Mucosa of descending colon (tissue), 3 donors: Measurements from ENCODE around the gene WDTC1. TPM values are rescaled to one million over a fixed set of nuclear protein-coding genes. Genes with fewer than 3 reads are reported as not detected.

Experiments
- ATAC-seq: fragments of 200-7000 bp; cut with Tn5 transposase; one replicate; pipeline ENCODE4 v1.9.1; 2020; ENCODE audit warnings: mild to moderate bottlenecking, moderate library complexity
- DNase-seq, 3 donors: peaks; one replicate each; pipeline ENCODE4 v3.0.0-alpha.2; 2020
- H3K36me3 ChIP-seq: fragments of 200-600 bp; one replicate; pipeline ENCODE4 v1.8.0; 2021; ENCODE audit warnings: low read depth, mild to moderate bottlenecking
- H3K4me1 ChIP-seq: fragments of 200-600 bp; one replicate; pipeline ENCODE4 v1.8.0; 2021; ENCODE audit warnings: low read depth, mild to moderate bottlenecking
- H3K4me3 ChIP-seq: fragments of 200-600 bp; one replicate; pipeline ENCODE4 v1.8.0; 2021; ENCODE audit warnings: mild to moderate bottlenecking
- H3K9me3 ChIP-seq: fragments of 200-600 bp; one replicate; pipeline ENCODE4 v1.8.0; 2021; ENCODE audit warnings: mild to moderate bottlenecking
- CTCF ChIP-seq: fragments of 200-600 bp; IDR thresholded peaks from one replicate; pipeline ENCODE4 v1.8.0; 2022; ENCODE audit warnings: antibody characterized with exemption, mild to moderate bottlenecking
- intact Hi-C, 2 donors: fragments of 100-400 bp; cut with DNase I in 1 of 2; cut with micrococcal nuclease in 1 of 2; formaldehyde crosslinking; loops; one replicate each; pipeline versions ENCODE4 v1.11.0 to v1.11.1; 2022; cut with DNase I, micrococcal nuclease
- total RNA-seq, 3 donors: library from RNA; stranded (reverse); fragmentation: NEBNext Ultra II Directional in 2 of 3; extraction: Animal tissue kit (Norgen Biotek cat#: 25700) in 2 of 3; gene quantifications; one replicate each; pipeline versions ENCODE4 v1.2.1 to v1.2.4, GENCODE V29; 2021 to 2023
- donor health status: DM: no; HTN: no; CAD: no; lungs with moderate emphysema.
- donor health status: DM: no; HTN: no; CAD: no.
- donor health status: DM: no; HTN: yes; CAD: no.

The WDTC1 gene
- total RNA-seq, 3 donors from 2014 or later, result 35.2 to 56.4 (median 45.5) TPM

DNA sequence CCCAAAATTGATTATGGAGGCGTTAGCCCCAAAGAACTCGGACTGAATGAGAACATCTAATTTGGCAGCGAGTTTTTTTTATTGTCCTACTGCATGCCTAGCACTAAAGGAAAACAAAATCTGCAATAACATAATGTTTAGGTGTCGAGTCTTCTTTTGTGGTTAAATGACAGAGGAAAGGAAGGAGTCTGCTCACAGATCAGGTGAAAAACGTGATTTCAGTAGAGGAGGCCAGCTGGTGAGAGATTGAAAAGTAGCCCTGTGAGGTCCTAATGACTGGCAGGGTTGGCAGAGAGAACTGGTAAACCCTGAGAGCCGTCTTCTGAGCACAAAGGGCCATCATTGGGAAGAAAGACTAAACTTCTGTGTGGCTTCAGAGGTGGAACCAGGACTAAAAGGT lies 24.2 kb downstream of the WDTC1 start:
- DNase-seq, result no peak
- H3K9me3 ChIP-seq, result no peaks in the 10 kb centered on the region
- H3K4me3 ChIP-seq, result no peak overlapping the region
- peaks cover 6% of the 10 kb centered on the region for H3K36me3 ChIP-seq
- TF ChIP-seq CTCF, result no peak
- intact Hi-C loops, result no loop called here
- ATAC-seq, result no peak
- H3K4me1 ChIP-seq, result no peaks in the 10 kb centered on the region

- Histone ChIP-seq H3K36me3 (peaks cover 6% of the 10 kb centered on the region), H3K9me3 (no peaks in the 10 kb centered on the region), H3K4me1 (no peaks in the 10 kb centered on the region), H3K4me3 (no peak overlapping the region)
- DNase-seq (peak in 2 of 3 donors; percentile 53 to 65), ATAC-seq (peak; percentile 74)
- no peak for TF ChIP-seq CTCF
- intact Hi-C loops, result no loop called here
These were observed 32.7 kb downstream of the WDTC1 start for GRCh38 chr1:27267153-27267552.

GRCh38 chr1:27269276-27269675 lies 34.8 kb downstream of the WDTC1 start:
- DNase-seq, result no peak
- Histone ChIP-seq H3K4me3 (no peak overlapping the region), H3K9me3 (no peaks in the 10 kb centered on the region), H3K36me3 (no peaks in the 10 kb centered on the region), H3K4me1 (no peaks in the 10 kb centered on the region)
- no peak for TF ChIP-seq CTCF
- ATAC-seq, result no peak
- intact Hi-C loops, result no loop called here

DNA sequence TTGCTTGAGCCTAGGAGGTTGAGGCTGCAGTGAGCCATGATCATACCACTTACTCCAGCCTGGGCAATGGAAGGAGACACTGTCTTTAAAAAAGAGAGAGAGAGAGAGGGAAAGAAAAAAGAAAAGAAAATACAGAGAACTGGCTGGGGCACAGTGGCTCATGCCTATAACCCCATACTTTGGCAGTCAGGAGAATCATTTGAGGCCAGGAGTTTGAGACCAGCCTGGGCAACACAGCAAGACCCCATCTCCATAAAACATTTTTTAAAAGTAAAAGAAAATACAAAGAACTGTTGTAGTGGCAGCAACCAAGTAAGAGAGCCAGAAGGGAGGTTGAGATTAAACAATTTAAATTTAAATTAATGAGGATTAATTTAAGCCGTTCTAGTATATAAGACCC lies 39.8 kb downstream of the WDTC1 start:
- Histone ChIP-seq H3K4me1 (no peaks in the 10 kb centered on the region), H3K36me3 (no peaks in the 10 kb centered on the region), H3K4me3 (no peak overlapping the region), H3K9me3 (no peaks in the 10 kb centered on the region)
- ATAC-seq, result no peak
- no peak for DNase-seq
- TF ChIP-seq CTCF, result no peak
- intact Hi-C loops, result no loop called here

DNA sequence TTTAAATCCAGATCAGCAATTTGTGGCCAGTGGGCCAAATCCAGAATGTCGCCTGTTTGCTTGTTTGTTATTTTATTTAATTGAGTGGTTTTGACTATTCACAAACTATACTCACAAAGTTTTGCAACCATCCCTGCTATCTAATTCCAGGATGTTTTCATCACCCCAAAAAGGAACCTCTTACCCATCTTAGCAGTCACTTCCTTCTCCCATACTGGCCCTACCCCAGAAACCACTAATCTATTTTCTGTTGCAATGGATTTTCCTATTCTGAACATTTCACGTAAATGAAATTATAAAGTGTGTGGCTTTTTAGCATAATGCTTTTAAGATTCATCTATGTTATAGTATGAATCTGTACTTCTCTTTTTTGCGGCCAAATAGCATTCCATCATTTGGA lies 41.3 kb downstream of the WDTC1 start:
- no peak for TF ChIP-seq CTCF
- ATAC-seq, result no peak
- no peak for DNase-seq
- H3K4me3 ChIP-seq, result no peak overlapping the region
- no peaks in the 10 kb centered on the region for H3K9me3 ChIP-seq
- H3K36me3 ChIP-seq, result no peaks in the 10 kb centered on the region
- H3K4me1 ChIP-seq, result no peaks in the 10 kb centered on the region
- intact Hi-C loops, result no loop called here
